HFFc6 (cell line): ENCODE measurements around the gene ASTN2. TPM values are rescaled to one million over a fixed set of nuclear protein-coding genes. Genes with fewer than 3 reads are reported as not detected.
A peak's percentile ranks its signal among the peaks of the same experiment; 100 is the strongest.

Source experiments
- DNase-seq: peaks from one replicate; pipeline ENCODE4 v3.0.0-alpha.2; 2018
- H3K27ac Mint-ChIP-seq: 2 replicates; pipeline ENCODE4 v1.8.0; 2020; ENCODE audit warnings: mild to moderate bottlenecking, mixed read lengths
- H3K27me3 Mint-ChIP-seq: 2 replicates; pipeline ENCODE4 v1.8.0; 2021; ENCODE audit warnings: mild to moderate bottlenecking, moderate library complexity, mixed read lengths; ENCODE audit not compliant: insufficient read depth
- H3K36me3 Mint-ChIP-seq: 2 replicates; pipeline ENCODE4 v1.8.0; 2021; ENCODE audit warnings: low read depth, mixed read lengths
- H3K4me1 Mint-ChIP-seq: 2 replicates; pipeline ENCODE4 v1.8.0; 2020; ENCODE audit warnings: low read depth, mixed read lengths
- H3K4me3 Mint-ChIP-seq: 2 replicates; pipeline ENCODE4 v1.8.0; 2020; ENCODE audit warnings: mild to moderate bottlenecking, moderate library complexity, mixed read lengths
- H3K9me3 Mint-ChIP-seq: 2 replicates; pipeline ENCODE4 v1.8.0; 2020; ENCODE audit warnings: mild to moderate bottlenecking, mixed read lengths
- CTCF ChIP-seq: fragments of 200-600 bp; sonication (generic); IDR thresholded peaks from 2 replicates; pipeline ENCODE4 v1.5.0; 2021; ENCODE audit warnings: antibody characterized with exemption, mild to moderate bottlenecking
- total RNA-seq, 6 experiments: library from RNA; stranded (reverse); fragmentation: NEBNext Ultra II Directional; extraction: Animal tissue kit (Norgen Biotek cat#: 25700); gene quantifications; 2 replicates in 1 of 6; 3 replicates in 5 of 6; pipeline ENCODE4 v1.2.3, GENCODE V29; 2021

The ASTN2 gene
- total RNA-seq, 6 experiments from 2014 or later, result 7.3 to 9.7 (median 8.3) TPM

- H3K9me3 Mint-ChIP-seq, result no peaks in the 10 kb centered on the region
- peaks cover 69% of the 10 kb centered on the region for H3K36me3 Mint-ChIP-seq
- no peak for DNase-seq
- peak overlapping the region; percentile 62 for H3K4me3 Mint-ChIP-seq
- peak overlapping the region; percentile 75 for H3K27ac Mint-ChIP-seq
- peaks cover 89% of the 10 kb centered on the region for H3K4me1 Mint-ChIP-seq
- no peaks in the 10 kb centered on the region for H3K27me3 Mint-ChIP-seq
- TF ChIP-seq CTCF, result no peak
Measured at GRCh38 chr9:116697887-116698286, 717.0 kb downstream of the ASTN2 start.

- H3K4me3 Mint-ChIP-seq, result peak overlapping the region; percentile 62
- peaks cover 64% of the 10 kb centered on the region for H3K36me3 Mint-ChIP-seq
- H3K4me1 Mint-ChIP-seq, result peaks cover 90% of the 10 kb centered on the region
- H3K27ac Mint-ChIP-seq, result peak overlapping the region; percentile 75
- no peak for TF ChIP-seq CTCF
- H3K27me3 Mint-ChIP-seq, result no peaks in the 10 kb centered on the region
- DNase-seq, result peak; percentile 81
- no peaks in the 10 kb centered on the region for H3K9me3 Mint-ChIP-seq
Measured at GRCh38 chr9:116697362-116697761, 717.5 kb downstream of the ASTN2 start.

- no peaks in the 10 kb centered on the region for H3K27me3 Mint-ChIP-seq
- no peaks in the 10 kb centered on the region for H3K9me3 Mint-ChIP-seq
- H3K36me3 Mint-ChIP-seq, result peaks cover 51% of the 10 kb centered on the region
- no peak overlapping the region for H3K4me3 Mint-ChIP-seq
- H3K4me1 Mint-ChIP-seq, result peaks cover 90% of the 10 kb centered on the region
- no peak for TF ChIP-seq CTCF
- no peak overlapping the region for H3K27ac Mint-ChIP-seq
- DNase-seq, result no peak
Measured at GRCh38 chr9:116695438-116695837, 719.4 kb downstream of the ASTN2 start.

GRCh38 chr9:116694785-116695291, 720.0 kb downstream of the ASTN2 start:
- no peak for DNase-seq
- no peak for TF ChIP-seq CTCF
- Mint-ChIP-seq H3K4me1 (peaks cover 90% of the 10 kb centered on the region), H3K9me3 (no peaks in the 10 kb centered on the region), H3K27ac (peak overlapping the region; percentile 36; the same call in 1 of the 2 replicates), H3K4me3 (no peak overlapping the region), H3K27me3 (no peaks in the 10 kb centered on the region), H3K36me3 (peaks cover 47% of the 10 kb centered on the region)

GRCh38 chr9:116693233-116693731, 721.6 kb downstream of the ASTN2 start:
- DNase-seq, result peak; percentile 76

More at GRCh38 chr9:116693233-116693731, 721.6 kb downstream of the ASTN2 start:
- H3K36me3 Mint-ChIP-seq, result peaks cover 43% of the 10 kb centered on the region
- peak overlapping the region; percentile 27 for H3K4me3 Mint-ChIP-seq
- peaks cover 100% of the 10 kb centered on the region for H3K4me1 Mint-ChIP-seq
- TF ChIP-seq CTCF, result no peak
- no peaks in the 10 kb centered on the region; the same call in 1 of the 2 replicates for H3K27me3 Mint-ChIP-seq
- H3K27ac Mint-ChIP-seq, result peak overlapping the region; percentile 90
- no peaks in the 10 kb centered on the region for H3K9me3 Mint-ChIP-seq
